Thyroid gland (tissue), 4 donors: Measurements from ENCODE around the gene SNED1.

ENCODE experiments used
- POLR2A ChIP-seq, 2 donors: fragments of 450-650 bp; IDR thresholded peaks; one replicate each; pipeline ENCODE4 v1.6.1; 2017; ENCODE audit warnings: antibody characterized with exemption in 2 of 2, mild to moderate bottlenecking in 2 of 2, moderate library complexity in 1 of 2
- TF ChIP-seq, protein P1 (sequence below), 6 experiments: fragments of 200-600 bp in 3 of 6; fragments of 450-650 bp in 3 of 6; sonication (generic) in 3 of 6; IDR thresholded peaks; one replicate each; pipeline ENCODE4 v1.5.1; 2016 to 2019; ENCODE audit warnings: antibody characterized with exemption in 6 of 6, mild to moderate bottlenecking in 2 of 6, inconsistent platforms in 1 of 6, moderate library complexity in 1 of 6

- TF ChIP-seq, protein P1, sequence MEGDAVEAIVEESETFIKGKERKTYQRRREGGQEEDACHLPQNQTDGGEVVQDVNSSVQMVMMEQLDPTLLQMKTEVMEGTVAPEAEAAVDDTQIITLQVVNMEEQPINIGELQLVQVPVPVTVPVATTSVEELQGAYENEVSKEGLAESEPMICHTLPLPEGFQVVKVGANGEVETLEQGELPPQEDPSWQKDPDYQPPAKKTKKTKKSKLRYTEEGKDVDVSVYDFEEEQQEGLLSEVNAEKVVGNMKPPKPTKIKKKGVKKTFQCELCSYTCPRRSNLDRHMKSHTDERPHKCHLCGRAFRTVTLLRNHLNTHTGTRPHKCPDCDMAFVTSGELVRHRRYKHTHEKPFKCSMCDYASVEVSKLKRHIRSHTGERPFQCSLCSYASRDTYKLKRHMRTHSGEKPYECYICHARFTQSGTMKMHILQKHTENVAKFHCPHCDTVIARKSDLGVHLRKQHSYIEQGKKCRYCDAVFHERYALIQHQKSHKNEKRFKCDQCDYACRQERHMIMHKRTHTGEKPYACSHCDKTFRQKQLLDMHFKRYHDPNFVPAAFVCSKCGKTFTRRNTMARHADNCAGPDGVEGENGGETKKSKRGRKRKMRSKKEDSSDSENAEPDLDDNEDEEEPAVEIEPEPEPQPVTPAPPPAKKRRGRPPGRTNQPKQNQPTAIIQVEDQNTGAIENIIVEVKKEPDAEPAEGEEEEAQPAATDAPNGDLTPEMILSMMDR (IDR thresholded peaks at IDR 0.05) = no peak
- peak in 1 of 2 donors; percentile 93 for TF ChIP-seq POLR2A (IDR thresholded peaks at IDR 0.05)
These were observed 103.9 kb downstream of the SNED1 start, which contains the start of gene MTERF4 for GRCh38 chr2:241102239-241102803.
